Left lobe of liver (tissue), 2 donors: ENCODE results near the gene NBEA. TPM values are rescaled to one million over a fixed set of nuclear protein-coding genes. Genes with fewer than 3 reads are reported as not detected.
"Not testable (repeated sequence)": the region's sequence is repeated elsewhere in the genome, so short reads cannot be mapped to it uniquely, and the experiment has no call there.

Experiments
- ATAC-seq: fragments of 200-7000 bp; cut with Tn5 transposase; one replicate; pipeline ENCODE4 v1.9.1; 2020; ENCODE audit warnings: mild to moderate bottlenecking, moderate library complexity
- DNase-seq: peaks from one replicate; pipeline ENCODE4 v3.0.0-alpha.2; 2020; ENCODE audit warnings: low spot score
- total RNA-seq: library from RNA; stranded (reverse); gene quantifications from one replicate; pipeline ENCODE4 v1.2.1, GENCODE V29; 2021
- donor health status: DM: no; HTN: no; CAD: no; lungs with moderate emphysema.
- donor health status: DM: no; HTN: yes; CAD: no.

NBEA gene, protein sequence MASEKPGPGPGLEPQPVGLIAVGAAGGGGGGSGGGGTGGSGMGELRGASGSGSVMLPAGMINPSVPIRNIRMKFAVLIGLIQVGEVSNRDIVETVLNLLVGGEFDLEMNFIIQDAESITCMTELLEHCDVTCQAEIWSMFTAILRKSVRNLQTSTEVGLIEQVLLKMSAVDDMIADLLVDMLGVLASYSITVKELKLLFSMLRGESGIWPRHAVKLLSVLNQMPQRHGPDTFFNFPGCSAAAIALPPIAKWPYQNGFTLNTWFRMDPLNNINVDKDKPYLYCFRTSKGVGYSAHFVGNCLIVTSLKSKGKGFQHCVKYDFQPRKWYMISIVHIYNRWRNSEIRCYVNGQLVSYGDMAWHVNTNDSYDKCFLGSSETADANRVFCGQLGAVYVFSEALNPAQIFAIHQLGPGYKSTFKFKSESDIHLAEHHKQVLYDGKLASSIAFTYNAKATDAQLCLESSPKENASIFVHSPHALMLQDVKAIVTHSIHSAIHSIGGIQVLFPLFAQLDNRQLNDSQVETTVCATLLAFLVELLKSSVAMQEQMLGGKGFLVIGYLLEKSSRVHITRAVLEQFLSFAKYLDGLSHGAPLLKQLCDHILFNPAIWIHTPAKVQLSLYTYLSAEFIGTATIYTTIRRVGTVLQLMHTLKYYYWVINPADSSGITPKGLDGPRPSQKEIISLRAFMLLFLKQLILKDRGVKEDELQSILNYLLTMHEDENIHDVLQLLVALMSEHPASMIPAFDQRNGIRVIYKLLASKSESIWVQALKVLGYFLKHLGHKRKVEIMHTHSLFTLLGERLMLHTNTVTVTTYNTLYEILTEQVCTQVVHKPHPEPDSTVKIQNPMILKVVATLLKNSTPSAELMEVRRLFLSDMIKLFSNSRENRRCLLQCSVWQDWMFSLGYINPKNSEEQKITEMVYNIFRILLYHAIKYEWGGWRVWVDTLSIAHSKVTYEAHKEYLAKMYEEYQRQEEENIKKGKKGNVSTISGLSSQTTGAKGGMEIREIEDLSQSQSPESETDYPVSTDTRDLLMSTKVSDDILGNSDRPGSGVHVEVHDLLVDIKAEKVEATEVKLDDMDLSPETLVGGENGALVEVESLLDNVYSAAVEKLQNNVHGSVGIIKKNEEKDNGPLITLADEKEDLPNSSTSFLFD (N-terminal part only)
- 0.40 TPM for total RNA-seq

DNA sequence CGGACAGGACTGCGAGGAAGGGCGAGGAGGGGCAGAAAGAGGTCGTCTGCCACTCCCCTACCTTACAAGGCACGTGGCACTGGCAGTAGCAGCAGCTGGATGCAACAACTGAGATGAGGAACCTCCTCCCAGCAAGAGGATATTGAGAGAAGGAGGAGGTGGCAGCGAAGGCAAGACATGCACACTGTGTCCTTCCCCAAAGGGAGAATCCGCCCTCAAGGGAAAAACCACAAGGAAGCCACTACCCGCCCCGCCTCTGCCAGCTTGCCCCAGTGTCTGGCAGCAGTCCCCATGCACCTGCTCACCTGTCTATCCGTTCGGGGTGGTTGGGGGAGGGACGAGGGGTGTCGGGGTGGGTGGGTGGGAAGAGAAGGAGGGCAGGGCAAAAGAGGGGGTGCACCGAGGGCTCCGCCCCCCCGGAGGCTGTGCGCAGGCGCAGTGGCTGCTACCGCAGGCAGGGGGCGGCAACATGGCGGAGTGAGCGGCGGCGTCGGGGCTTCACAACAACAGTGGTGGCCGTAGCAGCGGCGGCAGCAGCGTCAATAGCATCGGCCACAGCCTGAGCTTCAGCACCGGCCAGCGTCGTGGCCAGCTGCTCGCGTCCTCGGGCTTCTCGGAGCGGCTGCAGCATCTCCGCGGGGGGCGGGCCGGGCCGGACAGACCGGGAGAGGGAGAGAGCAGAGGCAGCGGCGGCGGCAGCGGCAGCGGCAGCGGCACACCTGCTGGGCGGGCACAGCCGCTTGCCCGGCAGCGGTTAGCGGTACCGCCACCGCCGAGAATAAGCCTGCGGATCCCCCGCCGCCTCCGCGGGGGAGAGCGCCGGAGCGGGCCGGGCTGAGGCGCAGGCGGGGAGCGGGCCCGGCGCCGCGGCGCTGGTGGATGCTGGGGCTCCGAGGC is at the start of gene NBEA:
Gene NBEA, plus strand, starts transcription at position 436 of the 897 bp plus-strand sequence. CDS start 551 bp downstream, outside the sequence.
- ATAC-seq, result peak; percentile 83
- DNase-seq, result peak; percentile 48

DNA sequence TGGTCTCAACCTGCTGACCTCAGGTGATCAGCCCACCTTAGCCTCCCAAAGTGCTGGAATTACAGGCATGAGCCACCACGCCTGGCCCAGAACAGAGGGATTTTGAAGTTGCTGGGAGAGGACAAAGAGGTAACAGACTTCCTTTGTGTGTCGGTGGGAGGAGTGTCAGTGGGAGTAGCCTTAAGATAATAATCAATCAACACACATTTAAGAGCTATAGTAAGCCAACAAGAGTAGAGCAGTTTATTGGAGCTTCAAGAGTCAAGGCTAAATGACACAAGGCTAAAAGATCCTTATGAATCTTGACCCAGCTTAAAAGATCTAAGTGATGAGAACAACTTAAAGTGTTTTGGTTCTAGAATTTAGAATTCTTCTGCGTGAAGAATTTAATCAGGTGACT is 47.3 kb upstream of the NBEA start:
- no peak for ATAC-seq
- no peak for DNase-seq

DNA sequence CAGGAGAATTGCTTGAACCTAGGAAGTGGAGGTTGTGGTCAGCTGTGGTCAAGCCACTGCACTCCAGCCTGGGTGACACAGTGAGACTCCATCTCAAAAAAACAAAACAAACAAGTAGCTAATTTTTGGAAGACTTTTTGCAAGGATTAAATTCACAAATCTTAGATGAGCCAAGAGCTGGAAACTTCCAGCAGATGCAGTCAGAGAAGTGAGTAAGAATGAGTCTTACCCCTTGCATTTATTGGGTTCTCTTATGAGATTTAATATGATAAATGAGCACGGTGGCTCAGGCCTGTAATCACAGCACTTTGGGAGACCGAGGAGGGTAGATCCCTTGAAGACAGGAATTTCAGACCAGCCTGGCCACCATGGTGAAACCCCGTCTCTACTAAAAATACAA is 44.9 kb upstream of the NBEA start:
- DNase-seq (no peak), ATAC-seq (no peak)

DNA sequence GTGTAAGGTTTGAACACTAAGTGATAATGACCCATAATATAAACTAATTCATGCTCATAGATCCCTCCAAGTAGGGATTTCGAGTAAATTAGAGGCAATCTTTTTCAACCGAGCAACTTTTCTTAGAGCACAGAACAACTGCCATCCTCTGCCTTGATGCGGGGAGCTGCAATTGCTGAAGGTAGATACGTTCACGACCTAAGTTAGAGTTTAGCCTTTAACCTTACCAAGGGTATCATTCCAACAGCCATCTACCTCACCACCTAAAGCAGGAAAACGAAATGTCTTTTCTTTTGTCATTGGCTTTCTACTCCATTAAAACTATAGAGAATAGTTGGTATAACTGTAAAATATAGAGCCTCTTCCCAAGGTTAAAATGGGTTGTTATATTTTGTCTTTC is 42.2 kb upstream of the NBEA start:
- ATAC-seq (no peak), DNase-seq (no peak)

DNA sequence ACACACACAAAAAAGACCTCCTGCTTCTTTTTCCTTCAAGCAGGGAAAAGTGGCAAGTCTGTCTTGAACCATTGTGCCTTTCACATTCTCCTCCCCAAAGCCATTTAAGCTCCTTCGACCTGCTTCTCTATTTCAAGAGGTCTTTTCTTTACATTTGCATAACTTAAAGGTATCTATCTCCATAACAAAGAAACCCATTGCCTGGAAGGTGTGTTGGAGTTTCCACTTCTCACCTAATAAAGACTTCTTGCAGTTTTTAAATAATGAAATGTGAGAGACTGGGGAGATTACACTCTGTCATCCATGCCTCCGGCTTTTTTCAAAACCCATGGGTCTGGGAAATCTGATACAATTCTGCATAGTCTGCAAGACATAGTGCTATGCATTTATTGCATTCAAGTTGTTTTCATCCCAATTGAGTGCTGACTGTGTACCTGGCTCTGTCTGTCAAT is 41.8 kb upstream of the NBEA start:
- DNase-seq, result no peak

DNA sequence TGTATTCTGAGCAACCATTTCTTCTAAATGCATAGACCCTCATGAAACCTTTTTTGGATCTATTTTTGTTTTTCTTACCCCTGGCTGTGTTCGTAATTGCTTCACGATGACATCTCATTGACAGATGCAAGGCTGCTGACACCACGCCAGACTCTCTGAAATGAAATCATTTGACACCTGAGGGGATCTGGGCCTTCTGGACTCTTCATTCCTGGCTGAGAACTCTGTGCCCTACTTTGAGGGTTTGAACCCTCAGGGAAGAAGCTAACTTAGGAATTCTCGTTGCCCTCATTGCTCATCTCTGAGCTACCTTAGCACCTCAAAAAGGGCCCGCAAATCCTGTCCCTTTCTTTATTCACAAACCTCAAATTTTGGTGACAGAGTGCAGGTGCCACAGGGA is 40.5 kb upstream of the NBEA start:
- ATAC-seq (no peak), DNase-seq (no peak)

More for the DNA sequence above, 41.8 kb upstream of the NBEA start:
- no peak for ATAC-seq

DNA sequence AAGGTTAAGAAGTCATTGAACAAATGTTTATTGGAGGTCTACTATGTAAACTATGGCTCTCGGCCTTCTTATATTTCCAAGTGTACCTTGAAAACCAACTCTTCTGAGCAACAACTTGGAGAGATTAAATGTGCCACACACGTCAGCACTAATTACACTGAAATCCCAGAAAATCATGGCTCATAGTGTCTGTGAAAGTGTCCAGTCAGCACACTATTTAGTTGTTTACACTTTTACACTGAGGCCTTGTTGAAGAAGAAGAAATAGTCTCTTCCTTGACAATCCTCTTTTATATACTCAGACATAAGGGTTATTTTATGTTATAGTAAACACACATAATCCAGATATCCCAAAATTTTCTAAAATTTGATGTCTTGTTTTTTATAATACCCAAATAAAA is 30.9 kb upstream of the NBEA start:
- ATAC-seq (no peak), DNase-seq (no peak)

DNA sequence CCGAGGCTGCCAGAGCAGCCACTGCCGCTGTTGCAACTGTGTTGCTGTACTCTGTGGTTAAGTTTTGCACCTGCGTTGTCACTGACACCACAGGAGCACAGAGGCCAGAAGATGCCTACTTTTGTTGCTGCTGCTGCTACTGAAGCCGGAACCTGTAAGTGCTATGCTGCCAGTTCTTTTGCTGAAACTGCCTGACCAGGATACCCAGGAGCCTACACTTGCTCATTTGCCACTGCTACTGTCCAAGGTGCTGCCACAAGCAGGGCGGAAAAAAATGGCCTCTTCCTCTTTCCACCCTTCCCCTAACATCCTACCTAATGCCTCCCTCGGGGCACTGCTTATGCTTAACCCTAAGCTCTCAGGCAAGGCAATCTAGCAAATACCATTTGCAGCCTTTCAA is 29.0 kb upstream of the NBEA start:
- ATAC-seq (no peak), DNase-seq (no peak)

DNA sequence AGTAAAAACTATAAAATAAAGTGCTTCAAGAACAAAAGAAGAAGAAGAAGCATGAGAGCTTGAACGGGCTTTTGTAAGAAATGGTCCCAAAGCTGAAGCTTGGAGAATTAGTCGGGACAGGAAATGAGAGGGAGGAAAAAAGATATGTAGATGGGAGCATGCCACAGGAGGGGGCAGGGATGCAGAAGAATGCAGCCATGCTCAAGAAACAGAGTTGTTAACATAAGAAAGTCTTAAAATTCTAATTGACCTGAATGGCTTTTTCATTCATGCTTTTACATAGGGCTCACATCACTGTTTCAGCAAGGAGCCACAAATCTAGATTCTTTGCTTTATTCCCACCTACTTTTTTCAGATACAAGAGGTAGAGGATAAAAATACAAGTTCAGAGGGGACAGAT is 27.7 kb upstream of the NBEA start:
- DNase-seq (no peak), ATAC-seq (no peak)

DNA sequence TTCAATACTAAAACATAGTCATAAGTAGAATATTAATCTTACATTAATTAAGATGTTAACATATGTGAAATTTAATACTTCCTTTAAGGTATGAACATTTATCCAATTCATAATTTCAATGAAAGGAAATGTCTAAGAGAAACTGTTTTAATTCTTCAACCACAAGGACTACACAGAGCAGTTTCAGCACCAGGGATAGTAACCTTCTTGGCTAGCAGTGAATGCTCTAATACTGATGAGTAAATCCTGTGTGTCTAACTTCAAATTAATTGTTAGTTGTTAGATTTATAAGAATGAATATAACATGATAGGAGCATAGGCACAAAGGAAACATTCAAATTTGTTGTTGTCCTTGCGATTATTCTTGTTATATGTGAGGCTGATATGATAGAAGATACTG is 15.6 kb upstream of the NBEA start:
- no peak for ATAC-seq

DNA sequence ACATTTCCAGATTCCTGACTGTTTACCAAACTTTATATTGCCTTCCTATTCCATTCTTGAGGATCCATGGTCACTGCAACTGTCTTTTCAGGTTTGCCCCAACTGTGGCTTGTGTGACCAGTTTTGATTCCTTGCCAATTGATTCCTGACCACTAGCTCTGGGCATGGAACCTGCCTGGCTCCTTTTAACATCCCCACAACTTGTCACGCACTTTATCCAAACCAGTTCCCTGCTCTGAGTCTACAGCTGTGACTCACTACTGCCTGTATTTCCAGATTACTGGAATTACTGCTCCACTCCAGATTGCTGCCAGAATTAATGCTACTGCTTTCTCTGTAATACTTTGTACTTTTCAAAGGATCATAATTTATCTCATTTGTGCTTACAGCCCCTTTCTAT is 13.4 kb upstream of the NBEA start:
- DNase-seq, ATAC-seq: not testable (repeated sequence)

More for the DNA sequence above, 15.6 kb upstream of the NBEA start:
- DNase-seq, result no peak

DNA sequence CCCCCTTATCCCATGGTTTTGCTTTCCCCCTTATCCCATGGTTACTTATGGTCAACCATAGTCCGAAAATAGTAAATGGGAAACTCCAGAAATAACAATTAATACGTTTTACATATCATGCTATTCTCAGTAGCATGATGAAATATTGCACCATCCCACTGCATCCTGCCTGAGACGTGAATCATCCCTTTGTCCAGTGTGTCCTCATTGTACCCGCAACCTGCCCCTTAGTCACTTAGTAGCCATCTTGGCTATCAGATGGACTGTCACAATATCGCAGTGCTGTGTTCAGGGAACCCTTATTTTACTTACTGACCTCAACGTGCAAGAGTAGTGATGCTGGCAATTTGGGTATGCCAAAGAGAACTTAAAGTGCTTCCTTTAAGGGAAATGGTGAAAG is 10.5 kb upstream of the NBEA start:
- DNase-seq (no peak), ATAC-seq (no peak)

DNA sequence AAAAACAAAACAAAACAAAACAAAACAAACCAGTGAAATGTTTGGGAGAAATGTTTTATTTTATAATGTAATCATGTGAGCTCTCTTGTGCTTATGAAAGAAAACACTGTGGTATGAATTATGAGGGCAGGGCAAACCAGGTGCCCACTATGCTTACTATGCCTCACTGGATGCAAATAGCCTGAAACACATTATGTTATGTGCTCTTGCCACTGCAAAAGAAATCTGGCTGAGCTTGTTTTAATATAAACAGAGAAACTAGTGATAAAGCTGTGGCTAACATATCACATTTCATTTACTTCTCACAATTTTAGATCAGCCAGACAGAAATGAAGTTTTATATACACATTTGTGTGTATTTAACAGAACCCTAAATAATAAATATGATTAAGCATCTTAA is 8.7 kb upstream of the NBEA start:
- no peak for ATAC-seq
- no peak for DNase-seq

DNA sequence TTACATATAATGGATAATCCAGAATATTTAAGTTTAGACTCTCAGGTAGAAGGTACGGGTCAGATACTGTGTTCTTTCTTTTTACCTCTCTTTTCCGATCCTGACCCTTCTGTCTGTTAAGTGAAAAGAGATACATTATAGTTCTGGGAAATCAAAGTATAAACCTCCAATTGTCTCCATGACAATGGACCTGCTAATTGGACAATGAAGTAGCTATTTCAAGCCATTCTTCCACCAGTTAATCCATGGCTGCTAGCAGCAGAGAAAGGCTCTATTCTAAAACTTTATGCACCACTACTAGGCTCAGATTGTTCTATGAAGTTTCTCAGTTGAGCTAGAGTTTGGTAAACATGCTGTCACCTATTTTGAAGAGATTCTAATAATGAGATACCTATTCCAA is 8.3 kb upstream of the NBEA start:
- ATAC-seq, result no peak

DNA sequence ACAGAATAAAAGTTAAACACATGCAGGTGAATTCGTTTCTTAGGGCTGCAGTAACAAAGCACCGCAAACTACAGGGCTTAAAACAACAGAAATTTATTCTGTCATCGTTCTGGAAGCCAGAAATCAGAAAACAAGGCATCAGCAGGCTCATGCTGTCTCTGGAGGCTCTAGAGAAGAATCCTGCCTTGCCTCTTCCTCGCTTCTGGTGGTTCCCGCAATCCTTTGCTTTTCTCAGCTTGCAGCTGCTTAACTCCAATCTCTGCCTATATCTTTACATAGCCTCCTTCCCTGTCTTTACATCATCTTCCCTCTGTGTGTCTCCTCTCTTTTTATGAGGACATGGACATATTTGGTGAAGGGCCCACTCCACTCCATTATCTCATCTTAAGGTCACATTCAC is 6.2 kb upstream of the NBEA start:
- ATAC-seq (no peak), DNase-seq (no peak)

More for the DNA sequence above, 8.3 kb upstream of the NBEA start:
- no peak for DNase-seq

DNA sequence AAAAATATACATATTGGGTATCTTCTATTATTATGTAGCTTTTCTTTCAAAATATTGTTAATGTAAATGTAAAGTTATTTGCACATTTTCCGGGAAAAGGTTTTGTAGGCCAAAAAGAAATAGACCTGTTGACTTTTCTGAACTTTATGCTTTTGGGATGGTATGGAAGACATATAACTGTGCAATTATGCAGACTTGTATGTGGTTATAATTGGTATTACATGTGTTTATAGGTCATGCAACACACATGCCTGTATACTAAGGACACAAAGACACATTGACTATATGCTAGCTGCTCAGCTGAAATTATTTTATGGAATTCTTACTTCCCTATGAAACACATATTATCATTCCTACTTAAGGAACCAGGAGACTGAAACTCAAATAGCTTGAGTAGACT is 2.3 kb upstream of the NBEA start:
- DNase-seq (no peak), ATAC-seq (no peak)

DNA sequence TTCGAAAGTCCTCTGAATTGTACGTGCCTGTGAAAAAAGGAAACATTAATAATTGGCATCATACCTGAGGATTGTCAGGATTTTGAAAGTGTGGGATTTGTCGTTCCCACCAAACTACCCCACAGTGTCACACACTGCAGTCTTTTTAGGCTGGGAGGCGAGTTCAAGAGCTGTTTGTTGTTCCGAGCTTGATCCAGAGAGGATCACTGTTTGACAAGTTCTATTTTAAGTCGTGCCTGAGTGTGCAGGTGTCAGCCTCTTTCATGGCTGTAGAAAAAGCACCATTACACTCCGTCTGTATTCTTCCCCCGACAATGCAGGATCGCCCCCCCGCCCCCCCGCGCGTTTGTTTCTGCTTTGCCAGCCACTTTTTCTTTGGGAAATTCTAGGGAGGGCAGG is 635 bp upstream of the NBEA start:
- DNase-seq (no peak), ATAC-seq (no peak)

DNA sequence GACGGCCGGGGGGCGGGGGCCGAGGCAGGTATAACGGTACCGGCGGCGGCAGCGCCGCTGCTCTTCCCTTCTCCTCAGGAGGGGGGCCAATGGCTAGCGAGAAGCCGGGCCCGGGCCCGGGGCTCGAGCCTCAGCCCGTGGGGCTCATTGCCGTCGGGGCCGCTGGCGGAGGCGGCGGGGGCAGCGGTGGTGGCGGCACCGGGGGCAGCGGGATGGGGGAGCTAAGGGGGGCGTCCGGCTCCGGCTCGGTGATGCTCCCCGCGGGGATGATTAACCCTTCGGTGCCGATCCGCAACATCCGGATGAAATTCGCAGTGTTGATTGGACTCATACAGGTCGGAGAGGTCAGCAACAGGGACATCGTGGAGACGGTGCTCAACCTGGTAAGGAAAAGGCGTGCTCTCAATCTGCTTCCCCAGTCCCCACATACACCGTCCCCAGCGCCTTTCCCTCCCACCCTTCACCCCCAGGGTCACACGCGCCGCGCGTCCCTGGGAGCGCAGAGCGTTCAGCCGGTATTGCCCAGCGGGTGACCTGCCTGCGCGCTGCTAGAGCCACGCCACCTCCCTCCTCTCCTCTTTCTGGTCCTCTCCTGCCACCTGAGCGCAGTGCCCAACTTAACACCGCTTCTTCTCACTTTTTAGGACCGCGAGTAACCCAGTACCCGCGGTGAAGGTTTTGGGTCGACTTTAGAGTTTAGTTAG is 814 bp downstream of the NBEA start:
- DNase-seq, result no peak
- ATAC-seq, result peak; percentile 31

DNA sequence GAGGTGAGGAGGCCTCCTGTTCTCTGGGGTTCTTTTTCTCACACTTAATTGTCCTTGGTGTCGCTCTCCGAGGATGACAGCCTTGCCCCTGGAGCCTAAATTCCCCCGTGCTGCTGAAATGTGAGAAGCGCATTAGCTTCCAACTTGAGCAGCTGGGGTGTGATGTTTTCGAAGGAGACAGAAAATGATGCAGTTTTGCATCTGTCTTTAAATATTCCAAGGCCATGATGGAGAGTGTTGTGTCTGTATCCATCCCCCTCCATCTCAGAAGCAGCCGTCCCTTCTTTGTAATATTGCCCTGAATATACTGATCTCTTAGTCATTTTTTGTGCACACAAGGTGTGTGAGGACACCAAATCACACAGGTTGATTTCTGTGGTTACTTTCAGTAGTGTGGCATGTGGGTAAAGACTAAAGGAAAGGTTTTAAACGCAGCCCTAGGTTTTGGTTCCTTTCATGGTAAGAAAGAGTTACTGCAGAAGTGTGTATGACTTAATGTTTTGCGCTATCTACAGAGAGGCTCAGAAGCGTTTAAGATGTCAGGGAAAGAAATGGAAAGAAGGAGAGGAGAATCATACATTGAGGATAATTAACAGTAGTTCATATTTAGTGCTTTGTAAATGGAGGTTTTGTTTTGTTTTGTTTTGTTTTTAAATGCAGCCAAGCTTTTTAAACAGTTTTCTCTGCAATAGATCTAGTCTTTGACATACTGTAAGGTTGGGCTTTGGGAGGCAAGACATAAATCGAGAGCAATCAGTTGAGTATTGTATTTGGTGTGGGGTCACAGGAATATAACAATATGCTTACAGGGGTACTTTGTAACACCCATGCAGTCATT is 1.6 kb downstream of the NBEA start:
- ATAC-seq, result no peak
- DNase-seq, result no peak
